GM21786 (cell line): Measurements from ENCODE around the gene SOX15.

ENCODE experiments used
- ATAC-seq: cut with Tn5 transposase; IDR thresholded peaks from one replicate; pipeline ENCODE4 v1.9.1; 2021; ENCODE audit not compliant: unreplicated experiment

Gene SOX15

DNA sequence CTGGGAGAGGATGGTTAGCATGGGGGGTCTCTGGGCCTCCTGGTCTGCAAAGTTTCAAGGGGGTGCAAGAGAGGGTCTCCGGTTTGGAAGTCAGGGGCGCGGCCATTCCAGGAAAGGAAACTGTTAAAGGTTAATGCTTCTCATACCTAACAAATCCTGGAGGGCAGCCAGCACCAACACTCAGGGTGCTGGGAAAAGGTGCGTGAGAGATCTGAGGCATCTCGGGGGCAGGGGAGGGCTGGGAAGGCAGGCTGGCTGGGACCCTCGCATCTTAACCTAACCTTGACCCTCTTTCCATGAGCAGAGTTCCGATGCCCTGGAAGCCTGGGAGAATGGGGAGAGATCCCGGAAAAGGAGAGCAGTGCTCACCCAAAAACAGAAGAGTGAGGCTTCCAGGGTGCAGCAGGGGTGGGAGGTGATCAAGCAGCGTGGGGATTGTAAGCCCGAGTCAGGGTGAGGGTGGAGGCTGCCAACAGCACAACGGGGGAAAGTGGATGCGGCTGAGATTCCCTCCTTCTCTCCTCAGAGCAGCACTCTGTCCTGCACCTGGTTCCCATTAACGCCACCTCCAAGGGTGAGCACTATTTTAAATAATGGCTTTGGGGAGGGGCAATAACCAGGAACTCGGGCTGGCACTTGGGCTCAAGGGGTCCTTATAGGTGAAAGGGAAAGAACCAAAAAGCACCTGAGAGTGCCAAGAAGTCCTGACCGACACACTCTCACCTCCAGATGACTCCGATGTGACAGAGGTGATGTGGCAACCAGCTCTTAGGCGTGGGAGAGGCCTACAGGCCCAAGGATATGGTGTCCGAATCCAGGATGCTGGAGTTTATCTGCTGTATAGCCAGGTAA lies 30.3 kb downstream of the SOX15 start:
- ATAC-seq = no peak

DNA sequence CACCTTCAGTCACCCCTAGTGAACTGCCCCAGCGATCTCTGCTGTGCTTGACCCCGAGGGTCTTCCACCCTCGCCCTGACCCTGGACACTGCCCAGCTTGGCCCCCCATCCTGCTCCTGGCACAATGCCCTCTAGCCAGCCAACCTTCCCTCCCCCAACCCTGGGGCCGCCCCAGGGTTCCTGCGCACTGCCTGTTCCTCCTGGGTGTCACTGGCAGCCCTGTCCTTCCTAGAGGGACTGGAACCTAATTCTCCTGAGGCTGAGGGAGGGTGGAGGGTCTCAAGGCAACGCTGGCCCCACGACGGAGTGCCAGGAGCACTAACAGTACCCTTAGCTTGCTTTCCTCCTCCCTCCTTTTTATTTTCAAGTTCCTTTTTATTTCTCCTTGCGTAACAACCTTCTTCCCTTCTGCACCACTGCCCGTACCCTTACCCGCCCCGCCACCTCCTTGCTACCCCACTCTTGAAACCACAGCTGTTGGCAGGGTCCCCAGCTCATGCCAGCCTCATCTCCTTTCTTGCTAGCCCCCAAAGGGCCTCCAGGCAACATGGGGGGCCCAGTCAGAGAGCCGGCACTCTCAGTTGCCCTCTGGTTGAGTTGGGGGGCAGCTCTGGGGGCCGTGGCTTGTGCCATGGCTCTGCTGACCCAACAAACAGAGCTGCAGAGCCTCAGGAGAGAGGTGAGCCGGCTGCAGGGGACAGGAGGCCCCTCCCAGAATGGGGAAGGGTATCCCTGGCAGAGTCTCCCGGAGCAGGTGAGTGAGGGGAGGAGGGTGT lies 31.2 kb downstream of the SOX15 start, which contains the start of gene TNFSF13:
TNFSF13 (plus strand) TSS at position 207 of the 776 bp plus-strand sequence; CDS start at position 497, 290 bp downstream.
- ATAC-seq = no peak

DNA sequence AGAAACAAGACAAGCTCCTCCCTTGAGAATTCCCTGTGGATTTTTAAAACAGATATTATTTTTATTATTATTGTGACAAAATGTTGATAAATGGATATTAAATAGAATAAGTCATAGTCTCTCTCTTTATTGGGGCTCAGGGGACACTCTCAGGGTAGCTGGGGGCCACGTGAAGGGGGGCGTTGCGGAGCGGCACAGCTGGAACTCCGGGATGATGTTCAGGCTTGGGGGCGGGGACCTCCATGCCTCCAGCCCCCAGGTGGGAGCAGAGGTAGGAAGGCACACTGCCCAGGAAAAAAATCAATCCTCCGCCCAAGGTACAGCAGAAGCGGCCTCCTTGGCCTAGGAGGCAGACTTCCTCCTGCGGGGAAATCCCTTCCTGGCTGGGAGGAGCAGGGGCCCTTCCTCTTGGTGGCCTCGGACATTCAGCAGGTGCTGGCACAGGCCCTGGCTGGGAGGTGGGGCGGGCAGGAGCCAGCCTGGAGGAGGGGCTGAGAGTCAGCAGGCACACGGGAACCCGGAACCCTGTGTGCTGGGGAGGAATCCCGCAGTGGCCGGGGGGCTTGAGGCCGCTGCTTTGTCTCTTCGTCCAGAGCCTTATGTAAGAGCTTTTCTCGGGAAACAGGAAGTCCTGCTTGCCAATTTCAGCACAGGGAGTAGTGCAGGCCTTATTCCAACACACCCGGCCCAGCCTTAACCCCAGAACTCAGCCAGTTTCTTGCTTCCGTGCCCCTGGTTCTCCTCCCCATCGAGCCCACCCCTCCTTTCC lies 31.9 kb downstream of the SOX15 start:
- peak; percentile 35 for ATAC-seq

DNA sequence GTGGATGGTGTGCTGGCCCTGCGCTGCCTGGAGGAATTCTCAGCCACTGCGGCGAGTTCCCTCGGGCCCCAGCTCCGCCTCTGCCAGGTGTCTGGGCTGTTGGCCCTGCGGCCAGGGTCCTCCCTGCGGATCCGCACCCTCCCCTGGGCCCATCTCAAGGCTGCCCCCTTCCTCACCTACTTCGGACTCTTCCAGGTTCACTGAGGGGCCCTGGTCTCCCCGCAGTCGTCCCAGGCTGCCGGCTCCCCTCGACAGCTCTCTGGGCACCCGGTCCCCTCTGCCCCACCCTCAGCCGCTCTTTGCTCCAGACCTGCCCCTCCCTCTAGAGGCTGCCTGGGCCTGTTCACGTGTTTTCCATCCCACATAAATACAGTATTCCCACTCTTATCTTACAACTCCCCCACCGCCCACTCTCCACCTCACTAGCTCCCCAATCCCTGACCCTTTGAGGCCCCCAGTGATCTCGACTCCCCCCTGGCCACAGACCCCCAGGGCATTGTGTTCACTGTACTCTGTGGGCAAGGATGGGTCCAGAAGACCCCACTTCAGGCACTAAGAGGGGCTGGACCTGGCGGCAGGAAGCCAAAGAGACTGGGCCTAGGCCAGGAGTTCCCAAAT lies 32.6 kb downstream of the SOX15 start:
- ATAC-seq = no peak

DNA sequence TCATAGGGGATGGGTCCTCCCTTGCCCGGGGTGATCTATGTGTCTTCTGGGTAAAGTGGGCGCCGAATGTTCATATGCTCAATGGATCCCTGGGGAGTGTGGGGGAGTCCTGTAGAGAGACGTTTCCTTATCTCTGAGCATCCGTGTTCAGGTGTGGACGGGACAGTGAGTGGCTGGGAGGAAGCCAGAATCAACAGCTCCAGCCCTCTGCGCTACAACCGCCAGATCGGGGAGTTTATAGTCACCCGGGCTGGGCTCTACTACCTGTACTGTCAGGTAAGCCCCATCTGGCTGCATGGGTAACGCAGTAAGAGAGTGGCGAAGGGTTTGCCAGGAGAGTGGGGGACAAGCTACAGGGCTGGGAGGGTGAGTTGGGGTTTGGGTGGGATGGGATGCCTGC lies 33.3 kb downstream of the SOX15 start:
- ATAC-seq = no peak

DNA sequence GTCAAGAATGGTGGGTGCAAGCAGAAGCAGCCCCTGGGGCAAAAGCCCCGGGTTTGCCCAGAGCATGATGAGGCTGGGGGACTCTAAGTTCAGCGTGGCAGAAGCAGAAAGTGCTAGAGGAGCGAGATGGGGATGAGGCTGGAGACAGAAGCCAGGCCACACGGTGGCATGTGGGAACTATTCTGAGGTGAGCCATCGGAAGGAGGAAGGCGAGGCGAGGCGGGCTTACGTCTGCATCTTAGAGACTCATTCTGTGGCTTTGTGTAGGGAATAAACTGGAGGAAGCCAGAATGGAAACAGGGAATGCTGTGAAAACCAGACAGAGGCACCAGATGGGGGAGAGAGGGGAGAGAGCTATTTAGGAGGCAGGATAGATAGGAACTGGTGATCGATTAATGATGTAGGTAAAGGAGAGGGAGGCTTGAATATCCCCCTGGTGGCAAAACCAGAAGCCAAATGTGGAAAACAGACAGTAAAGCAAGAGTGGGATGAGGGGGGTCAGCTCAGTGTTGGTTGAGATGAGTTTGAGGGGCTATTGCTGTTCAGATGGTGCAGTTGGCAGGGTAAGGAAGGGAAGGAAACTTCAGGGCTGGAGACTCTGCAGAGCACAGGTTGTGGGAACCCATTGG lies 34.5 kb downstream of the SOX15 start:
- no peak for ATAC-seq

DNA sequence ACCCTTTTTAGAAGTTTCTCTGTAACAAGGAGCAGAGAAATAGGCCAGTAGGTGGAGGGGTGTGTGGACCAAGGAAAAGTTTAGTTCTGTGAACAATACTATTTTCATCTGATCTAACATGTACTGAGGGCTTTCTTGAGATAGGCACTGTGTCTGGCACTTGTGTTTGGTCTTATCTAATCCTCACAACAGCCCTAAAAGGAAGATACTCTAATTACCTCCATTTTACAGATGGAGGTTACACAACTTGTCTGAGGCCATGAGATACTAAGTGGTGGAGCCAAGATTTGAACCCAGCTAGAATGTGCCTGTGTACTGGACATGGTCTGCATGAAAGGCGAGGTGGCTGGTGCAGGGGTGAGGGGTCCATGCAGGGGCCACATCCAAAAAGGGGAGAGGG lies 36.5 kb downstream of the SOX15 start:
- no peak for ATAC-seq

DNA sequence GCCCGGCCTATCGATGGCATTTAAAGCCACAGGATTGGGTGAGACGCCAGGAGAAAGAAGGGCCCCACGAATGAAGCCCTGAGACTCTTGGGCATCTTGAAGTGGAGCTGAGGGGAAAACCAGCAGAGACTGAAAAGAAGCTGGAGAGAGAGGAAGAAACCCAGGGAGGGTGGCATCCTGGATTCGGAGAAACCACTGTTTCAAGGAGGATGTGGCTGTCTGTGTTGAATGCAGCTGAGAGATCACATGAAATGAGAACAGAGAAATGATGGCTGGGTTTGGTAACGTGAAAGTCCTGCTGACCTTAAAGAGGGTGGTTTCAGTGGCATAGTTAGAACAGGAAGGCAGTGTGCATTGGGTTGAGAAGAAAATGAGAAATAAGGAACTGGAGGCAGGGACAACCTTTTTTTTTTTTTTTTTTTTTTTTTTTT lies 37.3 kb downstream of the SOX15 start:
- peak; percentile 79 for ATAC-seq

DNA sequence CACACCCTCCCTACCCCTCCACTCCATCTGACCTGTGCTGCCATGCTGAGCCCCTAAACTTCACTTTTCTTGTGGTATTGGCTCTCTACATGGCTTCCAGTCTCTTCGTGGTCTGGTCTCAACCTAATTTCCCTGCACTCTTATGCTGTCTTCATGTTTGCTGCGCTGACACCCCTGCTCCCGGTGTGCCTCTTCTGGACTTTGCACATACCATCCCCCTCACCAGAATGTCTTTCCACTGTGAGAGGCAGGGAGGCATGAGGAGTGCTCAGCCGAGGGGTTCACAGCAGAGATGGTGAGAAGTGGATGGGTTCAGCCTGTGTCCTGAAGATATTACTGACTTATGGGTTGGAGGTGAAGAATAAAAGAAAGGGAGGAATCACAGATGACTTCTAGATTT lies 38.5 kb downstream of the SOX15 start:
- no peak for ATAC-seq

DNA sequence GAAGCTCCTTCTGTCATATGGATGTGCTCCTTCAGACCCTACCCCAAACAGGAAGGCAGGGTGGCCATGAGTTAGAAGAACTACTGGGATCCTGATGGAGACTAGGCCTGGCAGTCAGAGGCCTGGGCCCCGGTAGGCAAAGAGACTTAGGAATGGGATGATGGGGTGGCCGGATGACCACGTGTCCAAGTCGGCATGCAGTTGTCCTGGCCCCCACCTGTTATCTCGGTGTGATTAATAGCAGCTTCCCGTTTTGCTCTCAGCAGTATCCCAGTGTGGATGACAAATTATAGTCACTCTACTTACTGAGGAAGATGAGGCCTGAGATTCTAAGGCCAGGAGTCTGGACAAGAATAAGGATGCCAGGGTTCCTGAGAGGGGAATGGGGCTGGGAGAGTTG lies 39.5 kb downstream of the SOX15 start:
- no peak for ATAC-seq

DNA sequence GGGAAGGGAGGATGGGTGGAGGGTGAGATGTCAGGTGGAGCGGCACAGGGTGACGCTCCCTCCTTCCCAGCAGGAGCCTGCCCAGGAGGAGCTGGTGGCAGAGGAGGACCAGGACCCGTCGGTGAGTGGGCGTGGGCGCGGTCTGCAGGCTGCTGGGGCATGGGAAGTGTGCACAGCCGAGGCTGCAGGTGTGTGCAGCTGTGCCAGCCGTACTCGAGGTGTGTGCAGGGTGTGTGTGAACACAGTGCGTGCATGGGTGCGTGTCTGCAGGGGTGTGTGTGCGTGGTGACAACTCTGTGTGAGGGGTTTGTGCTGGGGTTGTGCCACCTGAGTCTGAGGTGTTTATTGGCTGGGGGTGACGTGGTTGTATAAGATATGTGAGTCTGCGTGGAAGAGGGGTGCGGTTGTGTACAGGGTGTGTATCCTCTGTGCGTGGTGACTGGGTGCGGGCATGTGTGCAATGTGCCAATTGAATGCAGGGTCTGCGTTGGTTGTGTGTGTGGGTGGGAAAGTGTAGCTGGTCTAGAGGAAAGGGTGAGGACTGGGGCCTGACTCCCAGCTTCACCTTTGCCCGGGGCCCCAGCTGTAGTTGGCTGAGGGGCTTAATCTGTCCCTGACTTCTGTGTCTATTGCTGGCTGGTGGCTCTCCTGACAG lies 40.4 kb downstream of the SOX15 start:
- ATAC-seq = no peak

DNA sequence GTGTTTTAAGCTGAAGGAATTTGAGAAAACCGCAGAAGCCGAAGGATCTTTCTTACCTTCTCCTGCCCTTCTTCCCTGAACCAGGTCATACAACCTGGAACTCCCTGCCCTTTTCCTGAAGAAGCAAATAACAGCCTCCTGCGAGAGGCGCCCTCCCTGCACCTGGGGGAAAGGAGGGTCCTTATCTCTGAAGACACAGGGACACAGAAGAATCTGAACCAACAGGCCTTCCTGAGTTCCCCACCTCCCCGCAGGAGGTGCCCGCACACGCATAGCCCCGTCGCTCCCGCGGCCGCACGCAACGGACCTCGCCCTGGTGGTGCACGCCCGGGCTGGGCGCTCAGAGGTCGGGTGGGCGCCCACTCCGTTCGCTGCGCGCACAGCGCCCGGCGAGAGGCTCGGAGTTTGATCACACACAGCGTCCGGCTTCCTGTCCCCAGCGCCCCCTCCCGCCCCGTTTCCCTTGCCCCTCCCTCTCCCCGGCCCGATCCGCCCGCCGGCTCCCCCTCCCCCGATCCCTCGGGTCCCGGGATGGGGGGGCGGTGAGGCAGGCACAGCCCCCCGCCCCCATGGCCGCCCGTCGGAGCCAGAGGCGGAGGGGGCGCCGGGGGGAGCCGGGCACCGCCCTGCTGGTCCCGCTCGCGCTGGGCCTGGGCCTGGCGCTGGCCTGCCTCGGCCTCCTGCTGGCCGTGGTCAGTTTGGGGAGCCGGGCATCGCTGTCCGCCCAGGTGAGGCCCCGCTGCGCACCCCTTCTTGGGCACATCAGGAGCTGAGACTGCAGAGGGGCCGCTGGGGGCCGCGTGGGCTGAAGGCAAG lies 41.1 kb downstream of the SOX15 start, which contains the start of gene TNFSF12:
TNFSF12 (plus strand) TSS at position 474 of the 816 bp plus-strand sequence; CDS start at position 570, 96 bp downstream.
- ATAC-seq = no peak

DNA sequence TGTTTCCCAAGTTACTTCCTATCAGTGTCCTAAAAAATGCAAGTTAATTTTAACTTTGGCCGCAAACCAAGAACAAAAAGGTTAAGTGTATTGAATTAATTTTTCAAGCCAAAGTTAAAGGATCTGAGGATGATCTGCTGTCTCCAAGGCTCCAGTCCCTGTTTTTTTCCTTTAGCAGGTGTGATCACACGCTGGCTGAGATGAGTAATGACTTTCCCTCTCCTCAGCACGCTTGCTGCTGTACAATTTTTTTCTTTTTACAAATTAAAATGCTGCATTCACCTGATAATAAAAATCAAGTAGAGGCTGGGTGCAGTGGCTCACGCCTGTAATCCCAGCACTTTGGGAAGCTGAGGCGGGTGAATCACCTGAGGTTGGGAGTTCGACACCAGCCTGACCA lies 45.0 kb downstream of the SOX15 start:
- ATAC-seq = no peak

DNA sequence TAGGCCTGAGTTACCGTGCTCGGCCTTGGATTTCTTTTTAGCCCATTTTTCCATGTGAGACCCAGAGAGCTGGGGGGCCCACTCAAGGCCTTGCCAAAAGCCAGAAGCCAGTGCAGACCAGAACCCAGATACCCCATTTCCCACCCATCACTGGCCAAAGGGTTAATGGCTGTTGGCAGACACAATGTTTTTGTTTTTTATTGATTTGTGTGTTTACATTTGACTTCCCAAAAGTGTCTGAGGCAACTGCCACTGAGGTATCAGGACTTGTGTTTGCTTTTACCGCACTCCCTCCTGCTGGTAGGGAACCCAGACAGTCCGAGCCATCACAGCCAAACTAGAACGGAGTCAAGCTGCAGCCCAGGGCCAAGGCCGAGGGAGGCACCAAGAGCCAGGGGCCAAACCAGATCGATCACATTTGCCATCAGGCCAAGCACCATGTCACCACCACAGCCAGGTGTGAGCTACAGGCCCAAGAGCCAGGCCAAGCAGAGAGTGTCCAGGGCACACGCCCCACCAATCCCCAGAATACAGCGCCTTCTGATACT lies 48.7 kb downstream of the SOX15 start:
- ATAC-seq = no peak

DNA sequence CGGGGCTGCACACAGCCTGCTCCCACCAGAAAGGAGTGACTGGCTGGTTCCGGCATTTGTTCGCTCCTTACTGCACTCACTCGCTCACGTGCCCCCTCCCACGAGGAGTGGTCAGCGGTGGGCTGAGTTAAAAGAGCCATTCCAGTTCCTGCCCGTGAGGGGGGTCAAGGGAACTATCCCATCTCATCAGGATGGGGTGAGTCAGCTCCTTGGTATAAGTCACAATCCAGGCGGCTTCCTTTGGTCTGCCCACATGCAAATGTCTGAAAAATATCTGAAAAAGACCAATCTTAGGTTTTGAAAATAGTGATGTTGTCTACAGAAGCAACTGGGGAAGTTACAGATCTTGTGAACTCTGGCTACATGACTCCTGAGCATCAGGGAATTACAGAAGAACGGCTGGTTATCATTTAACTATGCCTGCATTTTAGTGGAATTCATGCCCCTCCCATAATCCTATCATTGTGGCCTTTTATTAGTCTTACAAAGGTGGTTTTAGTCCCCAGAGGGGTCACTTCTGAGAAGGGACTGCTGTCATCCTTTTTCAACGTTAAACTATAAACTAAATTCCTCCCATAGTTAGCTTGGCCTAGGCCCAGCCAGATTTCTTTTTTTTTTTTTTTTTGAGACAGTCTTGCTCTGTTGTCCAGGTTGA lies 50.9 kb downstream of the SOX15 start:
- ATAC-seq = no peak
